ENCODE measurements around the gene TRIM37. TPM values are rescaled to one million over a fixed set of nuclear protein-coding genes. Genes with fewer than 3 reads are reported as not detected.
"Not testable (repeated sequence)": the region's sequence is repeated elsewhere in the genome, so short reads cannot be mapped to it uniquely, and the experiment has no call there.

The TRIM37 gene
- total RNA-seq, 1 experiment from 2014 or later, result 37.7 TPM

DNA sequence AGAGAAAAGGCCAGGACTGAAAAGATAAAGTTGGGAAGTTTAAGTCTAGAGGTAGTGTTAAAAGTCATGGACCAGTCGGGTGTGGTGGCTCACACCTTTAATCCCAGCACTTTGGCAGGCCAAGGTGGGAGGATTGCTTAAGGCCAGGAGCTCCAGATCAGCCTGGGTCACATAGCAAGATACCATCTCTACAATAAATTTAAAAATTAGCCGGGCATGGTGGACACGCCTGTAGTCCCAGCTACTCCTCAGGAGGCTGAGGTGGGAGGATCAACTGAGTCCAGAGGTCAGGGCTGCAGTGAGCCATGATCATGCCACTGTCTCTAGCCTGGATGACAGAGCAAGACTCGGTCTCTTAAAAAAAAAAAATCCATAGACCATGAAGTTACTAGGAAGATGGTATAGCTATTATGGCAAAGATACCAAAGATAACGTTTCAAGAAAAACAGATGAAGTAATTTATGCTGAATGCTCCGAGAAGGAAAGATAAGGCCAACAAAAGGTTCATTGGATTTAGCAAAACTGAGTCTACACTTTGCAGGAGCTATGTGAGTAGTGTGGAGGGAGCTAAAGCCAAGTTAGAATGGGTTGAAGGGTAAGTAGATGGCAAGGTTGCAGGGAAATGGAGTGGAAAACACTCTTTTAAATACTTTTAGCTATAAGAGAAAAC lies 11.7 kb downstream of the TRIM37 start:
- Histone ChIP-seq H3K36me3 (ENCODE audit: control insufficient read depth, insufficient read depth, low read length) (no peaks in the 10 kb centered on the region), H3K4me3 (ENCODE audit: low read depth, low read length) (no peak overlapping the region), H3K4me1 (peaks cover 25% of the 10 kb centered on the region), H3K27me3 (replicated peaks; ENCODE audit: control insufficient read depth, insufficient read depth, low read length) (no peaks in the 10 kb centered on the region), H3K9me3 (no peaks in the 10 kb centered on the region)
- ChIA-PET CTCF (interaction anchor here (0.7 kb wide), 1 partner anchor 228 kb away, joined by 3 read pairs; no protein-coding TSS in a partner anchor), POLR2A (interaction anchor here (1.9 kb wide), 1 partner anchor 12 kb away, joined by 8 read pairs; the partner anchor contains the start of gene TRIM37)
- Mint-ChIP-seq H3K9me3 (ENCODE audit: unreplicated experiment) (no peaks in the 10 kb centered on the region), H3K36me3 (ENCODE audit: insufficient read depth, unreplicated experiment) (peaks cover 21% of the 10 kb centered on the region), H3K27me3 (ENCODE audit: insufficient read depth, unreplicated experiment) (no peaks in the 10 kb centered on the region), H3K4me1 (ENCODE audit: low read depth, unreplicated experiment) (peaks cover 20% of the 10 kb centered on the region), H3K4me3 (ENCODE audit: unreplicated experiment) (no peak overlapping the region), H3K27ac (ENCODE audit: unreplicated experiment) (peak overlapping the region; percentile 47)
- no peak for DNase-seq
- intact Hi-C loops (cut with micrococcal nuclease; ENCODE audit: unreplicated experiment), result no loop called here
- no TSS peak for BruUV-seq (replicated peaks)
- TF ChIP-seq, protein P1, sequence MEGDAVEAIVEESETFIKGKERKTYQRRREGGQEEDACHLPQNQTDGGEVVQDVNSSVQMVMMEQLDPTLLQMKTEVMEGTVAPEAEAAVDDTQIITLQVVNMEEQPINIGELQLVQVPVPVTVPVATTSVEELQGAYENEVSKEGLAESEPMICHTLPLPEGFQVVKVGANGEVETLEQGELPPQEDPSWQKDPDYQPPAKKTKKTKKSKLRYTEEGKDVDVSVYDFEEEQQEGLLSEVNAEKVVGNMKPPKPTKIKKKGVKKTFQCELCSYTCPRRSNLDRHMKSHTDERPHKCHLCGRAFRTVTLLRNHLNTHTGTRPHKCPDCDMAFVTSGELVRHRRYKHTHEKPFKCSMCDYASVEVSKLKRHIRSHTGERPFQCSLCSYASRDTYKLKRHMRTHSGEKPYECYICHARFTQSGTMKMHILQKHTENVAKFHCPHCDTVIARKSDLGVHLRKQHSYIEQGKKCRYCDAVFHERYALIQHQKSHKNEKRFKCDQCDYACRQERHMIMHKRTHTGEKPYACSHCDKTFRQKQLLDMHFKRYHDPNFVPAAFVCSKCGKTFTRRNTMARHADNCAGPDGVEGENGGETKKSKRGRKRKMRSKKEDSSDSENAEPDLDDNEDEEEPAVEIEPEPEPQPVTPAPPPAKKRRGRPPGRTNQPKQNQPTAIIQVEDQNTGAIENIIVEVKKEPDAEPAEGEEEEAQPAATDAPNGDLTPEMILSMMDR (IDR thresholded peaks at IDR 0.05; ENCODE audit: insufficient read depth in 1 of 2, low read depth in 1 of 2, low read length in 1 of 2, severe bottlenecking in 1 of 2, unreplicated experiment in 1 of 2), result no peak

DNA sequence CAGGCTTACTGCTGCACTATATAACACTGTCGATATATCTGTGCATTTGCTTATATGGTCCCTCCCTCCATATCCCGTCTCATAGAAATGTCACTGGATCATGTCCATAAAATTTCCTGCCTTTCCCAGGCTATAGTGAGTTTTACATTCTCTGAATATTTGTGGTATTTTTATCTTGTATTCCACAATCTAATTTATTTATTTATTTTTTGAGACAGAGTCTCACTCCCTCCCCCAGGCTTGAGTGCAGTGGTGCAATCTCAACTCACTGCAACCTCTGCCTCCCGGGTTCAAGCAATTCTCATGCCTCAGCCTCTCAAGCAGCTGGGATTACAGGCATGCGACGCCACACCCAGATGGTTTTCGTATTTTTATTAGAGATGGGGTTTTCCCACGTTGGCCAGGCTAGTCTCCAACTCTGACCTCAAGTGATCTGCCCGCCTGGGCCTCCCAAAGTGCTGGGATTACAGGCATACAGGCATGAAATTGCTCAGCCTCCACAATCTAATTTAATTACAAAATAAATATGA lies 12.9 kb downstream of the TRIM37 start:
- no peaks in the 10 kb centered on the region; the same call in none of the 2 replicates for H3K36me3 ChIP-seq (ENCODE audit: control insufficient read depth, insufficient read depth, low read length)
- no peak overlapping the region for H3K4me3 Mint-ChIP-seq (ENCODE audit: unreplicated experiment)
- peaks cover 20% of the 10 kb centered on the region for H3K36me3 Mint-ChIP-seq (ENCODE audit: insufficient read depth, unreplicated experiment)
- no peaks in the 10 kb centered on the region for H3K9me3 Mint-ChIP-seq (ENCODE audit: unreplicated experiment)
- no TSS peak for BruUV-seq (replicated peaks)
- H3K4me1 Mint-ChIP-seq (ENCODE audit: low read depth, unreplicated experiment), result peaks cover 20% of the 10 kb centered on the region
- H3K9me3 ChIP-seq, result no peaks in the 10 kb centered on the region
- ChIA-PET CTCF (interaction anchor here (0.6 kb wide), 1 partner anchor 54 kb away, joined by 4 read pairs; no protein-coding TSS in a partner anchor), POLR2A (interaction anchor here (1.9 kb wide), 1 partner anchor 13 kb away, joined by 8 read pairs; the partner anchor contains the start of gene TRIM37)
- peaks cover 25% of the 10 kb centered on the region for H3K4me1 ChIP-seq
- intact Hi-C loops (cut with micrococcal nuclease; ENCODE audit: unreplicated experiment), result no loop called here
- no peaks in the 10 kb centered on the region for H3K27me3 Mint-ChIP-seq (ENCODE audit: insufficient read depth, unreplicated experiment)
- no peak overlapping the region for H3K4me3 ChIP-seq (ENCODE audit: low read depth, low read length)
- H3K27ac Mint-ChIP-seq (ENCODE audit: unreplicated experiment), result peak overlapping the region; percentile 37
- H3K27me3 ChIP-seq (replicated peaks; ENCODE audit: control insufficient read depth, insufficient read depth, low read length), result no peaks in the 10 kb centered on the region
- TF ChIP-seq, protein P1 (IDR thresholded peaks at IDR 0.05; ENCODE audit: insufficient read depth in 1 of 2, low read depth in 1 of 2, low read length in 1 of 2, severe bottlenecking in 1 of 2, unreplicated experiment in 1 of 2), result no peak
- DNase-seq, result peak; percentile 33 to 67

DNA sequence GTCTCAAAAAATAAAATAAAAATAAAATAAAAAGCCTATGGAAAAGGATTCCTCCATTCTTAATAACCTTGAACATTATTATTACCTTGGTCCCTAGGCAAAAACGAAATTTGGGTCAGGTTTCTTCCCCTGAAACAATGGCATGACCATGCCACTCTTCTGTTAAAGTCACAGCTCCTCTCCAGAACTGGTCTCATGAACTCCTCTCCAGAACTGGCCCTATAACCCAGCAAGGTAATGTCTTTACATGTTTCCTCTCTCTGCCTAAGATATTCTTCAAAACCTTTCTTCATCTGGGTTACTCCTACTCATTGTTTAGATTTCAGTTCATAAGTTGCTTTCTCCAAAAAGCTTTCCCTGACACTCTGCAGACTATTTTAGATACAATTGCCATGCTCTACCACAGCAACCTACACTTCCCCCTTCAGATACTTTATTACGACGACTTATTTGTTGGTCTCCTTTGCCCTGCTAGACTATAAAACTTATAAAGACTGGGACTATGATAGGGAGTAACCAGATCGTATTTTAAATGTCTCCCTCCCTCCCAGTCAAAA lies 13.5 kb downstream of the TRIM37 start:
- Mint-ChIP-seq H3K36me3 (ENCODE audit: insufficient read depth, unreplicated experiment) (peaks cover 20% of the 10 kb centered on the region), H3K27ac (ENCODE audit: unreplicated experiment) (peak overlapping the region; percentile 37), H3K9me3 (ENCODE audit: unreplicated experiment) (no peaks in the 10 kb centered on the region), H3K27me3 (ENCODE audit: insufficient read depth, unreplicated experiment) (no peaks in the 10 kb centered on the region), H3K4me3 (ENCODE audit: unreplicated experiment) (no peak overlapping the region), H3K4me1 (ENCODE audit: low read depth, unreplicated experiment) (peaks cover 20% of the 10 kb centered on the region)
- Histone ChIP-seq H3K9me3 (no peaks in the 10 kb centered on the region), H3K4me1 (peaks cover 25% of the 10 kb centered on the region), H3K4me3 (ENCODE audit: low read depth, low read length) (no peak overlapping the region), H3K27me3 (replicated peaks; ENCODE audit: control insufficient read depth, insufficient read depth, low read length) (no peaks in the 10 kb centered on the region), H3K36me3 (ENCODE audit: control insufficient read depth, insufficient read depth, low read length) (no peaks in the 10 kb centered on the region; the same call in none of the 2 replicates)
- ChIA-PET POLR2A (no interaction called here), CTCF (interaction anchor here (0.7 kb wide), 1 partner anchor 574 kb away, joined by 3 read pairs; no protein-coding TSS in a partner anchor)
- no peak for DNase-seq
- TF ChIP-seq, protein P1 (IDR thresholded peaks at IDR 0.05; ENCODE audit: insufficient read depth in 1 of 2, low read depth in 1 of 2, low read length in 1 of 2, severe bottlenecking in 1 of 2, unreplicated experiment in 1 of 2), result no peak
- BruUV-seq (replicated peaks), result no TSS peak
- intact Hi-C loops (cut with micrococcal nuclease; ENCODE audit: unreplicated experiment), result no loop called here

DNA sequence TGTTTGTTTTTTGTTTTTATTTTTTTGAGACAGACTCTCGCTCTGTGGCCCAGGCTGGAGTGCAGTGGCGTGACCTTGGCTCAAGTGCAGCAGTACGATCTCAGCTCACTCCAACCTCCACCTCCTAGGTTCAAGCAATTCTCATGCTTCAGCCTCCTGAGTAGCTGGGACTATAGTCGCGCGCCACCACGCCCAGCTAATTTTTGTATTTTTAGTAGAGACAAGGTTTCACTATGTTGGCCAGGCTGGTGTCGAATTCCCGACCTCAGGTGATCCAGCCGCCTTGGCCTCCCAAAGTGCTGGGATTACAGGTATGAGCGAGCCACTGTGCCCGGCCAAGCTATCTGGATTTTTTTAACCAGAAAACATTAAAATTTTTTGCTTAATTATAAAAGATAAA lies 16.1 kb downstream of the TRIM37 start:
- H3K36me3 ChIP-seq (ENCODE audit: control insufficient read depth, insufficient read depth, low read length); CTCF ChIA-PET; intact Hi-C loops (cut with micrococcal nuclease; ENCODE audit: unreplicated experiment); POLR2A ChIA-PET; H3K9me3 Mint-ChIP-seq (ENCODE audit: unreplicated experiment); H3K27me3 ChIP-seq (replicated peaks; ENCODE audit: control insufficient read depth, insufficient read depth, low read length); BruUV-seq (replicated peaks); H3K9me3 ChIP-seq; DNase-seq; H3K27ac Mint-ChIP-seq (ENCODE audit: unreplicated experiment); H3K4me3 ChIP-seq (ENCODE audit: low read depth, low read length); H3K27me3 Mint-ChIP-seq (ENCODE audit: insufficient read depth, unreplicated experiment); H3K4me3 Mint-ChIP-seq (ENCODE audit: unreplicated experiment): not testable (repeated sequence)
- peaks cover 25% of the 10 kb centered on the region for H3K4me1 ChIP-seq
- peaks cover 27% of the 10 kb centered on the region for H3K4me1 Mint-ChIP-seq (ENCODE audit: low read depth, unreplicated experiment)
- peaks cover 18% of the 10 kb centered on the region for H3K36me3 Mint-ChIP-seq (ENCODE audit: insufficient read depth, unreplicated experiment)

All from Caco-2 (cell line).